Measurements from ENCODE around the gene CEP131.
"Not testable (repeated sequence)": the region's sequence is repeated elsewhere in the genome, so short reads cannot be mapped to it uniquely, and the experiment has no call there.

The CEP131 gene

GRCh38 chr17:81162491-81162890 is 60.3 kb downstream of the CEP131 start:
- no peak for DNase-seq

GRCh38 chr17:81161972-81162371 is 60.8 kb downstream of the CEP131 start:
- DNase-seq: no peak

GRCh38 chr17:81161536-81161935 is 61.2 kb downstream of the CEP131 start:
- no peak for DNase-seq

DNA sequence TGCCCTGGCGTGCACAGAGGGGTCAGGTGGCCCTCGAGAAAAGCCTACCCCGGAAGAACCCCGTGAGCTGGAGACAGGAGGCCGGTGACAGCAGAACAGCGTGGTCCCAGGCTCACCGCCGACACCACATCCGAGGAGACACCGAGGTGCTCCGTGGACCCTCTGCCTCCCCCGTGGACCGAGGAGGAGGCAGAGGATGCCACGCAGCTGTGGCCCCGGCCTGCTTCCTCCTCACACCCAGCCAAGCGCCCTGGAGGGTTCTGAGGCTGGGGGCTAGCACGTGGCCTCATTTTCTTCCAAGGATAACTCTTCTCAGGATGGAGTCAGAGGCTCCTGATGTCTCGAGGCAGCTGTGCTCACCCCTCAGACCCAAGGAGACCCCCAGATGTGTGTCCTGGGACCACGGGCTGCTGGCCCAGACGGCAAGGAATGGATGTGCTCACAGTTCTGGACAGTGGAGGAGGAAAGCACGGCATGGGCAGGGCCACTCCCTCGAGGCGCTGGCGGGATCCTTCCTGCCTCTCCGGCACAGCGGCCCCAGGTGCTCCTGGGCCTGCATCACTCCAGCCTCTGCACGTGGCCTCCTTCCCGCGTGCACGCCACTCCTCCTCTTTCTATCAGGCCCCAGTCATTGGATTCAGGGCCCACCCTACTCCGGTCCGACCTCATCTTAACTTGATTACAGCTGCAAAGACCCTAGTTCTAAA is 61.9 kb downstream of the CEP131 start:
- no peak for DNase-seq

DNA sequence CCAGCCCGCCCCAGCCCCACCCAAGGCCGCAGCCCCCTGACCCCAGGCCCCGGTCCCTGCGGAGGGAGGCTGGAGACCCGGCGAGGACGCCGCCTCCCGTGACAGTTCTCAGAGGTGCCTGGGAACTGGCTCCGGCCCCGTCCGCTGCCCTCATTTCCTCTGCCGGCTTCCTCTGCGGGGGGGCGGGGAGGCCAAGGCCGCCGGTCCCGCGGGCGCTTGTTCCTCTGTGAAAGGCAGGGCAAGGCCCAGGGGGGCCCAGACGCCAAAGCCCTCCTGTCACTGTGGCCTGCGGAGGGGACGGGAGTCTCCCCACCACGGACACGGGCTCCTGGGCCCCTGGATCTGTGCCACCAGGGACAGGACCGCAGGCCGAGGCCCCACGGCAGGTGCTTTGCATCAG is 62.5 kb downstream of the CEP131 start:
- DNase-seq: no peak

DNA sequence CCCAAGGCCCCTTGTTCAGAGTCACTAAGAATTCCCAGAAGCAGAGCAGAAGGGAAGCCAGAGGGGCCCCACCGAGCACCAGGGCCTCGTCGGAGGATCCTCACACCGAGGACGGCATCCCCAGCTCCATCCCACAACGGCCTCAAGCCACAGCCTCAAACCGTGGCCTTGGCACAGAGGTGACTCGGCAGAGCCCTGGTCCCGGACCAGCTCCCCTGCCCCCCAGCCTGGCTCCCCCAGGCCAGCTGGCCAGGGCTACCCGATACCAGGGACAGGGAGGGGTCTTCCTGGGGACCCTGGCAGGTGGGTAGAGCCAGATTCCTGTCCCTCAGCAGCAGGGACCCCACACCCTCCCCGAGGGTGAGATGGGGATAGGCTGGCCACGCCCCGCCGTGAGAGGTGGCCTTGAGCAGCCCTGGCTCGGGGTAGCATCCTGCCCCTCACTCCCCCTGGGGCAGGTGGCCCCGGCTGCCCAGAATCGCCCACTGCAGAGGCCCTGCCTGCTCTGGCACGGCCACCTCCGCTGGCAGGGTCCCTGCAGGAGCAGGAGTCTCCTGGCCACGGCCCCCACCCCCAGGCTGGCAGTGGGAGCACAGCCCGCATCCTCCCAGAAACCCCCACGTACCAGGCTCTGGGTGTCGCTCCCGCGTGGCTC is 63.0 kb downstream of the CEP131 start:
- no peak for DNase-seq

DNA sequence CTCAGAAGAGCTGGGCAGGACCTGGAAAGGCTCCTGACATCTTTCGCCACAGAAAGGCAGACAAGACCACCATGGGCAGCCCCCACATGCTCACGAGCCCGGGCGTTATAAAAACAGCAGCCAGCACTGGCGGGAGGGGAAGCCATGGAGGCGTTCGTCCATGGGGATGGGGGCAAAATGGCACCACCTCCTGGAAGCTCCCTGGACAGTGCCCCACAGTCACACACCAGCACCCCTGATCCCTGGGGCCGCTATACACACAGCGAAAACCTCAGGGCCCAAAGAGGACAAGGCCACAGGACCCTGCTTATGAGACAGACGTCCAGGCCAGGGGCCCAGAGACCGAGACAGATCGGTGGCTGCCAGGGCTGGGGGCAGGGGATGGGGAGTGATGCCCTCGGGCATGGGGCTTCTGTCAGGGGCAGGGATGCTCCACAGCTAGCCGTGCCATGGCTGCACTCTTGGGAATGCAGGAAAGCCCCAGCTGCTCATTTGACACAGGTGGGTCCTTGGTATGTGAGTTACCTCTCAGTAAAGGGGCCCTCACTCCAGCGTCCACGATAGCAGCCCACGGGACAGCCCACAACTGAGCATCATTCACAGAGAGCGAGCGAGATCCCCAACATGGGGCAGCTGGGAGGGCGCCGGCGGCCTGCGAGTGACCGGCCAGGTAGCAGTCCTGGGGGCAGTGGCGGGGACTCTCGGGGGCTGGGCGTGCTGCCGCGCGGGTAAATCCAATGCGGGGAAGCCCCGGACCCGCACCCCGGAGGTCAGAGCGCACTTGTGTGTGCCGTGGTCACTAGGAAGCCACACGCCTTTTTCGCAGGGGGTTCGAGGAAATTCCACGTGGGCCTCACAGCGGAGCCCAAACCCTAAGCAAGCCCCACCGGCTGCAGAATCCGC is 63.8 kb downstream of the CEP131 start:
- DNase-seq: no peak

DNA sequence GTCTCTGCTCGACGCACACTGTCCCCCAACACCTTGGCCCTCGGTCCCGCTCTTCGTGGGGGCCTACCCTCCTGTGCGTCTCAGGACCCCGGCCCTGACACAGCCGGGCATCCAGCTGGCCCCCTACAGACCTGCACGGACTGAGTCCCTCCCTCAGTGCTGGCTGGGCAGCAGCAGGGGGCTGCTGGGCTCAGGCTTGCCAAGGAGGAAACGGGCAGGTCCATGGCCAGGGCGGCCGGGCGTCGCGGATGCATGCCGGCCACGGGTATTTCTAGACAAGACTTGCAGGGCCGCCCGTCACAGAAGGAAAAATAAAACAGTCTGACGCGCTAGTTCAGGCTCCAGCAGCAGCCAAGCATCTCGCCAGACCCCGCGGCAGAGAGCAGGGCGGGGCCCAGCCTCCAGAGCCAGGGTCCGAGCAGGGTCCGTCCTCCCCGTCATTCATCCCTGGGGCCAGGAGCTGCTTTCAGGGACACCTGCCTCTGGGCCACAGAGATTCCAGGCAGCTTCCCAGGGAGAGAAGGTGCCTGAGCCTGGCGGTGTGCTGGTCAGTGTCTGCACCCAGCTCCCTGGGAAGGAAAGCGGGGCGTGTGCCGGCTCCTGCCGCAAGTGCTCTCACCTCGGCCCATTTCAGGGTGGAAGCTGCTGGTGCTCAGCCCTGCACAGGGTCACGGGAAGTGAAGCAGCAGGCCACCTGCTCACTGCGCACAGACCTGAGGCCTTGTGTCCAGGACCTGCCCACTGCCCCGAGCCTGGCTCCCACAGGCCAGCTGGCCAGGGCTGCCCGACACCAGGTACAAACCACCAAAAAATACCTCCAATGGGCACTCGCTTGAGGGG is 64.7 kb downstream of the CEP131 start:
- no peak for DNase-seq

GRCh38 chr17:81156866-81157805 is 65.6 kb downstream of the CEP131 start:
- DNase-seq: no peak

DNA sequence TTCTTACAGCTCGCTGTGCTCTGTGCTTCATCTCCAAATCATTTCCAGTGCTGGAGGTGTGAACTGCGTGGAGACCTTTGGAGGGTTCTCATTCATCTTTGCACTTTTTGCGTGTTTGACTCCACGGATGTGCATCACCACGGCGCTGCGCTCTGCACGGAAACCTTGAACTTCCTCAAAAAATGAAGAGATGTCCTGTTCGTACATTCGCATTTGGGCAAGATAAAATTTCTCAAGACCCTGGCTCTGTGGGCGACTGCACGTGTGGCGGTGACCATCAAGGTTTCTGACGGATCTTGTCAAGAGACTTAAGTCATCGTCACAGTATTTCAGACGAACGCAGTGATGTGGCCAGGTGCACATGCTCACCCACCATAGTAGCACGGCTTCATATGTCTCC is 67.8 kb downstream of the CEP131 start:
- no peak for DNase-seq

DNA sequence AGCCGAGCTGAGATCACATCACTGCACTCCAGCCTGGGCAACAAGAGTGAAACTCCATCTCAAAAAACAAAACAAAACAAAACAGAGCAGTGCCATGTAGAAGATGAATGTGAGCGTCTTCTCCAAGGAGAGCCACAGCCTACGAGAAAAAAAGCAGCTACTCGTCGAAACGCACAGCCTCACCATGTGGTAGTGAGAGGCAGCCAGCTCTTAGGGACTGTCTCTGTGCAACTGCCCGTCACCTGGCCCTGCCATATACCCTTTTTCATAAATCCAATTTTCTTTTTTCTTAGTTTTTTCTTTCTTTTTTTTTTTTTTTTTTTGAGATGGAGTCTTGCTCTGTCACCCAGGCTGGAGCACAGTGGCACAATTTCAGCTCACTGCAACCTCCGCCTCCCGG is 68.7 kb downstream of the CEP131 start:
- DNase-seq: not testable (repeated sequence)

DNA sequence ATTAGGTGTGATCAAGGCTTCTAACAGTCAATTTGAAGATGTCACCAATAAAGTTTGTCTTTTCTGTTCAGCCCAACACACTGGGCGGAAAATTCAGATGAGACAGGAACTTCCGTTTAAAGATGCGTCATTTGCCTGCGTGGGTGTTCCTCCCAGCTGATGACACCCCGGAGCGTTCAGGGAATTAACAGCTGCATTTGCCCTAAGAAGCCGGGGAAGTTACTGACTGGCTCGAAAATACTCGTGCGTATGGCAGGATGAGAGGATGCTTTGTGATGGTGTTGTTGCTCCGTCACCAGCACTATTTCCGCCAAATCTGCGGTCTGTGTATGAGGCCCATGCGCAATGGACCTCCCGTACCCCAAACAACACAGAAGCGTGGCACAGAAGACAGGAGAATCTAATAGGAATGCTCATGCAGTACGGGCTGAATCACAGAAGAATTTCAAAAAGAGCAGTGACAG is 69.4 kb downstream of the CEP131 start:
- no peak for DNase-seq

DNA sequence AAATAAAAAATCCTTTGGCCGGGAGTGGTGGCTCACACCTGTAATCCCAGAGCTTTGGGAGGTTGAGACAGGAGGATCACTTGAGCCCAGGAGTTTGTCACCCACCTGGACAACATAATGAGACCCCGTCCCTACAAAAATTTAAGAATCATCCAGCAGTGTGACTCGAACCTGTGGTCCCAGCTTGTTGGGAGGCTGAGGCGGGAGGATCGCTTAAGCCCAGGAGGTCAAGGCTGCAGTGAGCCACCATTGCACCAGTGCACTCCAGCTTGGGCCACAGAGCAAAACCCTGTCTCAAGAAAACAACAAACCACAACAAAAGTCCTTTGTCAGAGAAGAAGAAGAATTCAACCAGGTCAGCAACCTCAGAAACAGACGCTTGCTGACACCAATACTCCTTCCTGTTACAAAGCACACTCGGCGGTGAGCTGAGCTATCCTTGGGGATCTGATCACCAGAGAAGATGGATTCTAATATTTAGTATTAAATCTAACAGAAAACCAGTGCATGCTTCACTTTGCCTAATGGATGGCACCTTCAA is 70.4 kb downstream of the CEP131 start:
- no peak for DNase-seq

GRCh38 chr17:81151278-81151677 is 71.5 kb downstream of the CEP131 start:
- no peak for DNase-seq

- DNase-seq: no peak
These were observed 72.2 kb downstream of the CEP131 start for GRCh38 chr17:81150377-81151077.

DNA sequence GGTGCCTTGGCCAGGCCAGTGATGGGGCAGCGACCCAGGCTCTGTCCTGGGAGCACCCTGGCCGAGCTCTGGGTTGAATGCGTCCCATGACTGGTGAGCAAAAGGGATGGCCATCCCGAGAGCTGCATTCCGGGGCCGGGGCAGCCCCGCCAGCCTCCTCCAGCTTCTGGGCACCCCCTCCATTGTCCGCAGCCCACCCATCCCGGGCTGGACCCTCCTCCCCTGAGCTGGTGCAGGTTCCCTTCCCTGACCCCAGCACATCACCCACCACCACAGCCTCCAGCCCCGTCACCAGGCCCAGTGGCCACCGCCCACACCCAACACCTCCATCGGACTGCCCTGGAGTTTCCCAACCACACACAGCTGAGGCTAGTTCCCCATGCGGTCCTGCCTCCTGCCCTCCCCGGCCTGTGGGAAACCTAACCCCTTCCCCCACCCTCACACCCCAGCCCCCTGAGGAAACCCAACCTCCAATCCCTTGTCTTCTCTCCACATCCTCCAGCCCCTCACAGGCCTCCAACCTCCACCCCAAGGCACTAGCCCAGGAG is 73.7 kb downstream of the CEP131 start:
- DNase-seq: no peak

DNA sequence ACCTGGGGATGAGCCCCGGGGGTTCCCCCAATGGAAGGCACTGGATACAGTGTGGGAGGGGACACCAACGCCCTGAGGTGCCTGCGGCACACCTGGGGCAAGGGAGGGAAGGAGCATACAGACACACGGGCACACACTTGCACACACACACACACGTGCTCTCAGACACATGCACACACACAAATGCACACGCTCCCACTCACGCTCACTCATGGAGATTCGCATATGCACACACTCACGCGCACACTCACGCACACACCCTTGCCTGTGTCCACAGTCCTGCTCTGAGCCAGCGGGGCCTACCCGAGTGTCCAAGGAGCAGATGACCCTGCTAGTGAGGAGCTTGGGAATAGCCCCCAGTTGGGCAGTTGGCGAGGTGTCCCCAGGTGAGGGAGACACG is 74.2 kb downstream of the CEP131 start:
- DNase-seq: no peak

GRCh38 chr17:81147701-81148100 is 75.1 kb downstream of the CEP131 start:
- DNase-seq: no peak

- not testable (repeated sequence) for DNase-seq
These were observed 76.6 kb downstream of the CEP131 start for GRCh38 chr17:81146208-81146607.

DNA sequence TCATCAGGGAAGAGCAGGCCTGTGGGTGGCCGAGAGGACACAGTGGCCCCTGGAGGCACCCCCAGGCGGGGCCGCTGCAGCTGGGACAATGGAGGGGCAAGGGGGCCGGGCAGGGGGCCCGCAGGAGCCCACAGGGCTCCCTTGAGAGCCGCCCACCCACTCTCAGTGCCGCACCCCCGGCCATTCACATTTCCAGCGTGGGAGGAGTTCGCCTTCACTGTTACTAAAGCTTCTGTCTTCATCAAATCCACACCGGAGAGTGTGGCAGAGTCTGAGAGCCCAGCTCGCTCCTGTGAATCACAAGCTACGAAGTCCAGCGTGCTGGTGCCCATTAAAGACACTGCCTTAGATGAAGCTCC is 78.4 kb downstream of the CEP131 start:
- DNase-seq: no peak

All from activated T-cell treated with anti-CD3 and anti-CD28 coated beads, Interleukin-2, amount 50 U/mL, for 1 hour (primary cell).